Trophoblast cell (in vitro differentiated cells and primary cell): Measurements from ENCODE around the gene CACNA2D3.
A peak's percentile ranks its signal among the peaks of the same experiment; 100 is the strongest.

Experiments used
- DNase-seq, 2 donors: peaks; one replicate each; pipeline ENCODE4 v3.0.0-alpha.2; 2016
- H2AFZ ChIP-seq: 2 replicates; pipeline ENCODE4 v1.6.1; 2013; ENCODE audit warnings: low read length, moderate library complexity, mild to moderate bottlenecking; ENCODE audit not compliant: insufficient read depth, poor library complexity
- H2AK5ac ChIP-seq: 2 replicates; pipeline ENCODE4 v1.6.1; 2013; ENCODE audit warnings: mild to moderate bottlenecking, low read length
- H2BK120ac ChIP-seq: 2 replicates; pipeline ENCODE4 v1.6.1; 2013; ENCODE audit warnings: low read length, mild to moderate bottlenecking, moderate library complexity; ENCODE audit not compliant: insufficient read depth, poor library complexity
- H2BK12ac ChIP-seq: 2 replicates; pipeline ENCODE4 v1.6.1; 2013; ENCODE audit warnings: mild to moderate bottlenecking, low read length, moderate library complexity
- H2BK5ac ChIP-seq: 2 replicates; pipeline ENCODE4 v1.6.1; 2013; ENCODE audit warnings: low read length, low read depth, moderate library complexity, mild to moderate bottlenecking; ENCODE audit not compliant: poor library complexity
- H3K14ac ChIP-seq: 2 replicates; pipeline ENCODE4 v1.6.1; 2013; ENCODE audit warnings: mild to moderate bottlenecking, low read length
- H3K18ac ChIP-seq: 2 replicates; pipeline ENCODE4 v1.6.1; 2013; ENCODE audit warnings: mild to moderate bottlenecking, low read length
- H3K23ac ChIP-seq: 2 replicates; pipeline ENCODE4 v1.6.1; 2013; ENCODE audit warnings: low read length
- H3K27ac ChIP-seq: 2 replicates; pipeline ENCODE4 v1.5.1; 2013; ENCODE audit warnings: low read depth, mild to moderate bottlenecking, inconsistent platforms, low read length, moderate library complexity
- H3K27me3 ChIP-seq: 2 replicates; pipeline ENCODE4 v1.6.1; 2013; ENCODE audit warnings: inconsistent platforms, mild to moderate bottlenecking, low read length, moderate library complexity; ENCODE audit not compliant: insufficient read depth
- H3K36me3 ChIP-seq, 2 experiments: 1 replicate in 1 of 2; 2 replicates in 1 of 2; pipeline ENCODE4 v1.6.1; 2013; ENCODE audit warnings: low read length in 2 of 2, mild to moderate bottlenecking in 2 of 2, moderate library complexity in 1 of 2; ENCODE audit not compliant: insufficient read depth in 2 of 2, control insufficient read depth in 1 of 2
- H3K4ac ChIP-seq: 2 replicates; pipeline ENCODE4 v1.6.1; 2013; ENCODE audit warnings: low read depth, mild to moderate bottlenecking, low read length, moderate library complexity
- H3K4me1 ChIP-seq, 2 experiments: 1 replicate in 1 of 2; 2 replicates in 1 of 2; pipeline ENCODE4 v1.6.1; 2013; ENCODE audit warnings: low read length in 2 of 2, mild to moderate bottlenecking in 2 of 2, moderate library complexity in 1 of 2; ENCODE audit not compliant: insufficient read depth in 2 of 2, control insufficient read depth in 1 of 2
- H3K4me2 ChIP-seq: 2 replicates; pipeline ENCODE4 v1.6.1; 2013; ENCODE audit warnings: inconsistent platforms, mild to moderate bottlenecking, low read length, moderate library complexity
- H3K4me3 ChIP-seq: 2 replicates; pipeline ENCODE4 v1.5.1; 2013; ENCODE audit warnings: mild to moderate bottlenecking, low read depth, low read length, inconsistent platforms
- H3K79me1 ChIP-seq: one replicate; pipeline ENCODE4 v1.6.1; 2013; ENCODE audit warnings: low read length
- H3K79me2 ChIP-seq: 2 replicates; pipeline ENCODE4 v1.6.1; 2013; ENCODE audit warnings: low read length, mild to moderate bottlenecking; ENCODE audit not compliant: control insufficient read depth, insufficient read depth, poor library complexity
- H3K9ac ChIP-seq: 2 replicates; pipeline ENCODE4 v1.6.1; 2013; ENCODE audit warnings: mild to moderate bottlenecking, low read length
- H3K9me3 ChIP-seq: 2 replicates; pipeline ENCODE4 v1.6.1; 2013; ENCODE audit warnings: low read depth, mild to moderate bottlenecking, control low read depth, inconsistent platforms, low read length; ENCODE audit not compliant: insufficient read depth
- H4K12ac ChIP-seq: 2 replicates; pipeline ENCODE4 v1.6.1; 2013; ENCODE audit warnings: low read depth, mild to moderate bottlenecking, low read length, moderate library complexity
- H4K8ac ChIP-seq: 2 replicates; pipeline ENCODE4 v1.6.1; 2013; ENCODE audit warnings: low read depth, mild to moderate bottlenecking, low read length, moderate library complexity
- H4K91ac ChIP-seq: one replicate; pipeline ENCODE4 v1.6.1; 2013; ENCODE audit warnings: low read depth, mild to moderate bottlenecking, low read length, moderate library complexity
- WGBS: extraction: QIAGEN DNeasy Blood & Tissue Kit; methylation state at CpG from one replicate; pipeline ENCODE4 v1.1.7; 2013; ENCODE audit warnings: missing lambda C conversion rate; ENCODE audit not compliant: insufficient read length, insufficient coverage; ENCODE audit errors: extremely low coverage; 5-methylcytosine and 5-hydroxymethylcytosine counted together

The CACNA2D3 gene

GRCh38 chr3:54814224-54814623 is 691.9 kb downstream of the CACNA2D3 start:
- DNase-seq, result no peak
- WGBS, result no CpG with 5 or more reads among the region's 3 CpGs
- no peak overlapping the region for H2BK12ac ChIP-seq

GRCh38 chr3:54817628-54818027 is 695.3 kb downstream of the CACNA2D3 start:
- no peak overlapping the region for H4K91ac ChIP-seq
- no peak overlapping the region for H3K4ac ChIP-seq
- H3K14ac ChIP-seq, result no peak overlapping the region
- H2BK12ac ChIP-seq, result no peak overlapping the region
- H2BK5ac ChIP-seq, result no peak overlapping the region
- no peak overlapping the region for H3K23ac ChIP-seq
- H3K9me3 ChIP-seq, result no peaks in the 10 kb centered on the region
- no peak overlapping the region for H3K9ac ChIP-seq
- H2AK5ac ChIP-seq, result no peak overlapping the region
- H3K79me1 ChIP-seq, result no peaks in the 10 kb centered on the region
- H3K4me2 ChIP-seq, result no peak overlapping the region
- H3K36me3 ChIP-seq, result no peaks in the 10 kb centered on the region
- no peak overlapping the region for H3K27ac ChIP-seq
- H4K12ac ChIP-seq, result no peak overlapping the region
- WGBS, result no CpG with 5 or more reads among the region's 1 CpG
- H3K79me2 ChIP-seq, result no peaks in the 10 kb centered on the region
- H3K18ac ChIP-seq, result no peak overlapping the region
- H4K8ac ChIP-seq, result no peak overlapping the region
- peak; percentile 14 to 73 for DNase-seq
- no peak overlapping the region for H2BK120ac ChIP-seq
- H3K27me3 ChIP-seq, result no peaks in the 10 kb centered on the region
- peaks cover 3 to 5% of the 10 kb centered on the region in 2 experiments for H3K4me1 ChIP-seq
- H3K4me3 ChIP-seq, result no peak overlapping the region
- no peak overlapping the region for H2AFZ ChIP-seq

More at GRCh38 chr3:54814224-54814623, 691.9 kb downstream of the CACNA2D3 start:
- no peak overlapping the region for H2BK120ac ChIP-seq
- H4K8ac ChIP-seq, result no peak overlapping the region
- H3K36me3 ChIP-seq, result no peaks in the 10 kb centered on the region
- no peak overlapping the region for H3K14ac ChIP-seq
- H3K79me2 ChIP-seq, result no peaks in the 10 kb centered on the region
- peaks cover 3 to 5% of the 10 kb centered on the region in 2 experiments for H3K4me1 ChIP-seq
- H4K91ac ChIP-seq, result no peak overlapping the region
- H3K23ac ChIP-seq, result no peak overlapping the region
- no peak overlapping the region for H3K4me2 ChIP-seq
- no peak overlapping the region for H3K4me3 ChIP-seq
- no peak overlapping the region for H2AK5ac ChIP-seq
- H4K12ac ChIP-seq, result no peak overlapping the region
- no peak overlapping the region for H3K27ac ChIP-seq
- no peak overlapping the region for H2BK5ac ChIP-seq
- no peaks in the 10 kb centered on the region for H3K9me3 ChIP-seq
- no peaks in the 10 kb centered on the region for H3K79me1 ChIP-seq
- no peak overlapping the region for H3K9ac ChIP-seq
- H3K18ac ChIP-seq, result no peak overlapping the region
- no peak overlapping the region for H3K4ac ChIP-seq
- H3K27me3 ChIP-seq, result no peaks in the 10 kb centered on the region
- no peak overlapping the region for H2AFZ ChIP-seq

GRCh38 chr3:54818486-54818885 is 696.1 kb downstream of the CACNA2D3 start:
- Histone ChIP-seq H2BK5ac (no peak overlapping the region), H3K4ac (no peak overlapping the region), H2BK12ac (no peak overlapping the region), H3K4me2 (no peak overlapping the region), H3K9me3 (no peaks in the 10 kb centered on the region), H3K36me3 (no peaks in the 10 kb centered on the region), H3K27ac (no peak overlapping the region), H3K9ac (no peak overlapping the region), H3K27me3 (no peaks in the 10 kb centered on the region), H2AK5ac (no peak overlapping the region), H3K79me2 (no peaks in the 10 kb centered on the region), H2AFZ (no peak overlapping the region), H2BK120ac (no peak overlapping the region), H3K14ac (no peak overlapping the region), H3K18ac (no peak overlapping the region), H3K79me1 (no peaks in the 10 kb centered on the region), H4K91ac (no peak overlapping the region), H3K4me1 (peaks cover 3 to 5% of the 10 kb centered on the region in 2 experiments), H4K8ac (no peak overlapping the region), H4K12ac (no peak overlapping the region), H3K4me3 (no peak overlapping the region), H3K23ac (no peak overlapping the region)
- no peak for DNase-seq
- WGBS, result no CpG with 5 or more reads among the region's 2 CpGs

DNA sequence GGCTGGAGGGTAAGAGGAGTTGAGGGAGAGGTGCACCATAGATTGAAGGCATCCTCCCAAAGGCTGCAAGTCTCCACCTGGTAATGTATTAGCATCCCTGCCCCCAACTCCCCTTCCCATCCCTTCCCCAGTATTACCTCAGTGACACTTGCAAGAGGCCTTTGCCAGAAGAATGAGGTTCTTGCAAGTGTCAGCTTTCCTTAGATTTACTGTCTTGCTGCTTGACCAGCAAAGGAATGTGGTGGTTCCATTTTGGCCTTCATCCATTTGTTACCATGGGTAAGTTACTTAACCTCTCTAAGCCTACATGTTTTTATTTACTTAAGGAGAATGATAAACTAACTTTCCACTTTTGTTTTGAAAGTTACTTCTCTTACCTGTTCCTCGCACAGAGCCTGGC is 696.6 kb downstream of the CACNA2D3 start:
- no peak overlapping the region for H2AK5ac ChIP-seq
- no peaks in the 10 kb centered on the region for H3K27me3 ChIP-seq
- H3K23ac ChIP-seq, result no peak overlapping the region
- no peak overlapping the region for H3K27ac ChIP-seq
- no peak overlapping the region for H2BK5ac ChIP-seq
- H3K9me3 ChIP-seq, result no peaks in the 10 kb centered on the region
- no peak overlapping the region for H4K91ac ChIP-seq
- no peak overlapping the region for H4K12ac ChIP-seq
- no peak overlapping the region for H2BK12ac ChIP-seq
- H3K79me1 ChIP-seq, result no peaks in the 10 kb centered on the region
- H3K79me2 ChIP-seq, result no peaks in the 10 kb centered on the region
- H4K8ac ChIP-seq, result no peak overlapping the region
- H3K4ac ChIP-seq, result no peak overlapping the region
- H3K36me3 ChIP-seq, result no peaks in the 10 kb centered on the region
- H3K4me3 ChIP-seq, result no peak overlapping the region
- no peak overlapping the region for H3K18ac ChIP-seq
- no peak overlapping the region for H2AFZ ChIP-seq
- H3K9ac ChIP-seq, result no peak overlapping the region
- WGBS, result no CpG with 5 or more reads among the region's 1 CpG
- no peak overlapping the region for H3K4me2 ChIP-seq
- no peak for DNase-seq
- H3K4me1 ChIP-seq, result peaks cover 3 to 5% of the 10 kb centered on the region in 2 experiments
- H3K14ac ChIP-seq, result no peak overlapping the region
- no peak overlapping the region for H2BK120ac ChIP-seq
